ENCODE data around the gene RASAL1.

DNA sequence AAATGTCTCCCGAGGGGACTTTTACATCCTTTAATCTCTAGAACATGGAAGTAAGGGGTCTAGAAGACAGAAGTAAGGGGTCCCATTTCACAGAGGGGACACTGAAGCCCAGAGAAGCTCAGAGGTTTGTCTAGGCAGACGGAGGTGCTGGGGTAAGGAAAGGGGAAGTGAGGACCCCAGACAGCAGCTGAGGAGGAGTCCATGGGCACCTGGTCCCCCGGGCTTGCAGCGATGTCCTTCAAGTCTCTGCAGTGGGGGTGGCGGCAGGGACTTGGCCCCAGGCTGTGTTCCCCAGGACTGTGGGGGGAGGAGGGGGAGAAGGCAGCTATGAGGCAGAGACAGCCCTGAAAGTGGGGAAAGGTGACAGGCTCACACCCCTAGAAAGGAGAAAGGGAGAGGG, 48.4 kb downstream of the RASAL1 start:
- TF ChIP-seq POLR2A (IDR thresholded peaks at IDR 0.05) (no peak), EP300 (IDR thresholded peaks at IDR 0.05) (no peak)
- TF ChIP-seq, protein P1, sequence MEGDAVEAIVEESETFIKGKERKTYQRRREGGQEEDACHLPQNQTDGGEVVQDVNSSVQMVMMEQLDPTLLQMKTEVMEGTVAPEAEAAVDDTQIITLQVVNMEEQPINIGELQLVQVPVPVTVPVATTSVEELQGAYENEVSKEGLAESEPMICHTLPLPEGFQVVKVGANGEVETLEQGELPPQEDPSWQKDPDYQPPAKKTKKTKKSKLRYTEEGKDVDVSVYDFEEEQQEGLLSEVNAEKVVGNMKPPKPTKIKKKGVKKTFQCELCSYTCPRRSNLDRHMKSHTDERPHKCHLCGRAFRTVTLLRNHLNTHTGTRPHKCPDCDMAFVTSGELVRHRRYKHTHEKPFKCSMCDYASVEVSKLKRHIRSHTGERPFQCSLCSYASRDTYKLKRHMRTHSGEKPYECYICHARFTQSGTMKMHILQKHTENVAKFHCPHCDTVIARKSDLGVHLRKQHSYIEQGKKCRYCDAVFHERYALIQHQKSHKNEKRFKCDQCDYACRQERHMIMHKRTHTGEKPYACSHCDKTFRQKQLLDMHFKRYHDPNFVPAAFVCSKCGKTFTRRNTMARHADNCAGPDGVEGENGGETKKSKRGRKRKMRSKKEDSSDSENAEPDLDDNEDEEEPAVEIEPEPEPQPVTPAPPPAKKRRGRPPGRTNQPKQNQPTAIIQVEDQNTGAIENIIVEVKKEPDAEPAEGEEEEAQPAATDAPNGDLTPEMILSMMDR (IDR thresholded peaks at IDR 0.05), result no peak
